ENCODE measurements around the gene XPNPEP3.
"Not testable (repeated sequence)": the region's sequence is repeated elsewhere in the genome, so short reads cannot be mapped to it uniquely, and the experiment has no call there.

XPNPEP3 gene

GRCh38 chr22:40834619-40835018, 22.3 kb upstream of the XPNPEP3 start:
- H3K4me3 ChIP-seq (ENCODE audit: low read depth, low read length), result no peak overlapping the region
- DNase-seq, result no peak
- TF ChIP-seq CTCF (IDR thresholded peaks at IDR 0.05; ENCODE audit: low read depth, low read length, missing control alignments), result no peak
- in situ Hi-C loops (cut with HindIII; ENCODE audit: low pct_ligation_motif_present, low sequenced_read_pairs), result no loop called here
- H3K27ac ChIP-seq, result no peak overlapping the region
- H3K27me3 ChIP-seq (replicated peaks), result no peaks in the 10 kb centered on the region
- H3K36me3 ChIP-seq (replicated peaks), result peaks cover 74% of the 10 kb centered on the region

DNA sequence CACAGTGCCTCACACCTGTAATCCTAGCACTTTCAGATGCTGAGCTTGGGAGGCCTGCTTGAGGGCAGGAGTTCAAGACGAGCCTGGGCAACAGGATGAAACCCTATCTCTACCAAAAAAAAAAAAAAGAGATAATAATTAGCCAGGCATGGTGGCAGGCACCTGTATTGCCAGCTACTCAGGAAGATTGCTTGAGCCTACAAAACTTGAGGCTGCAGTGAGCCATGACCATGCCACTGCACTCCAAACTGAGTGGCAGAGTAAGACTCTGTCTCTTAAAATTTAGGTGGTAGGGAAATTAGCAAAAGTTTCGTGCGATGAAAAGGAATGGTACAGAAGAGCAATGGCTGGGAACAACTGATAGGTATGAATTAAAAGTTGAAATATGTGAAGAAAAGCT, 18.5 kb upstream of the XPNPEP3 start:
- no peak for DNase-seq
- H3K4me3 ChIP-seq (ENCODE audit: low read depth, low read length), result no peak overlapping the region
- TF ChIP-seq CTCF (IDR thresholded peaks at IDR 0.05; ENCODE audit: low read depth, low read length, missing control alignments), result no peak
- in situ Hi-C loops (cut with HindIII; ENCODE audit: low pct_ligation_motif_present, low sequenced_read_pairs), result no loop called here
- no peaks in the 10 kb centered on the region for H3K27me3 ChIP-seq (replicated peaks)
- peaks cover 60% of the 10 kb centered on the region for H3K36me3 ChIP-seq (replicated peaks)
- no peak overlapping the region for H3K27ac ChIP-seq

DNA sequence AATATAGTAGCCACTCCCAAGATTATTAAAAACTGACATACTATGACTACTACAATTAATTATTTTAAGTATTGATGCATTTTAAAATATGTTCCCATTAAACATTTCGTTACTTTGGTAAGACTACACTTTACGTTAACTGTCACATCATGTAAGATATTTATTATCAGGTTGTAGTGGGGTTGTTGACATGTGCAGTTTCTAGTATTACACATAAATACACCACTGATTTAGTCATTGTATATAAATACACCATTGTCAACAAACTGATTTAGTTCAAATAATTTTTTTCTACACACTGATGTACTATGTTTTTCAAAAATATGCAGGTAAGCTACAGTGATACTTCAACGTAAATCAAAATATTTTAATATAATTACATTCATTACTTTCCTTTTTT, 12.0 kb upstream of the XPNPEP3 start:
- in situ Hi-C loops (cut with HindIII; ENCODE audit: low pct_ligation_motif_present, low sequenced_read_pairs), result no loop called here
- no peak for TF ChIP-seq CTCF (IDR thresholded peaks at IDR 0.05; ENCODE audit: low read depth, low read length, missing control alignments)
- no peak for DNase-seq
- peaks cover 48% of the 10 kb centered on the region for H3K36me3 ChIP-seq (replicated peaks)
- no peak overlapping the region for H3K27ac ChIP-seq
- no peaks in the 10 kb centered on the region for H3K27me3 ChIP-seq (replicated peaks)
- H3K4me3 ChIP-seq (ENCODE audit: low read depth, low read length), result no peak overlapping the region

GRCh38 chr22:40845816-40846215, 11.1 kb upstream of the XPNPEP3 start:
- H3K27me3 ChIP-seq (replicated peaks); H3K27ac ChIP-seq; in situ Hi-C loops (cut with HindIII; ENCODE audit: low pct_ligation_motif_present, low sequenced_read_pairs); DNase-seq; H3K4me3 ChIP-seq (ENCODE audit: low read depth, low read length): not testable (repeated sequence)
- peaks cover 46% of the 10 kb centered on the region for H3K36me3 ChIP-seq (replicated peaks)

GRCh38 chr22:40853333-40853732, 3.6 kb upstream of the XPNPEP3 start:
- DNase-seq, result no peak
- TF ChIP-seq CTCF (IDR thresholded peaks at IDR 0.05; ENCODE audit: low read depth, low read length, missing control alignments), result no peak
- in situ Hi-C loops (cut with HindIII; ENCODE audit: low pct_ligation_motif_present, low sequenced_read_pairs), result no loop called here
- H3K36me3 ChIP-seq (replicated peaks), result peaks cover 12% of the 10 kb centered on the region
- H3K4me3 ChIP-seq (ENCODE audit: low read depth, low read length), result no peak overlapping the region
- no peak overlapping the region for H3K27ac ChIP-seq
- no peaks in the 10 kb centered on the region for H3K27me3 ChIP-seq (replicated peaks)

GRCh38 chr22:40853961-40854360, 3.0 kb upstream of the XPNPEP3 start:
- H3K36me3 ChIP-seq (replicated peaks), result peaks cover 9% of the 10 kb centered on the region
- no peak for DNase-seq
- in situ Hi-C loops (cut with HindIII; ENCODE audit: low pct_ligation_motif_present, low sequenced_read_pairs), result no loop called here
- H3K4me3 ChIP-seq (ENCODE audit: low read depth, low read length), result no peak overlapping the region
- no peaks in the 10 kb centered on the region for H3K27me3 ChIP-seq (replicated peaks)
- H3K27ac ChIP-seq, result no peak overlapping the region
- no peak for TF ChIP-seq CTCF (IDR thresholded peaks at IDR 0.05; ENCODE audit: low read depth, low read length, missing control alignments)

Measured in brain microvascular endothelial cell (primary cell).